ENCODE results near the gene SKI. TPM values are rescaled to one million over a fixed set of nuclear protein-coding genes. Genes with fewer than 3 reads are reported as not detected.

The SKI gene
- total and polyA plus RNA-seq, 2 of the 4 experiments (the other 2 are of a cell fraction): 2.3 to 20.1 TPM

DNA sequence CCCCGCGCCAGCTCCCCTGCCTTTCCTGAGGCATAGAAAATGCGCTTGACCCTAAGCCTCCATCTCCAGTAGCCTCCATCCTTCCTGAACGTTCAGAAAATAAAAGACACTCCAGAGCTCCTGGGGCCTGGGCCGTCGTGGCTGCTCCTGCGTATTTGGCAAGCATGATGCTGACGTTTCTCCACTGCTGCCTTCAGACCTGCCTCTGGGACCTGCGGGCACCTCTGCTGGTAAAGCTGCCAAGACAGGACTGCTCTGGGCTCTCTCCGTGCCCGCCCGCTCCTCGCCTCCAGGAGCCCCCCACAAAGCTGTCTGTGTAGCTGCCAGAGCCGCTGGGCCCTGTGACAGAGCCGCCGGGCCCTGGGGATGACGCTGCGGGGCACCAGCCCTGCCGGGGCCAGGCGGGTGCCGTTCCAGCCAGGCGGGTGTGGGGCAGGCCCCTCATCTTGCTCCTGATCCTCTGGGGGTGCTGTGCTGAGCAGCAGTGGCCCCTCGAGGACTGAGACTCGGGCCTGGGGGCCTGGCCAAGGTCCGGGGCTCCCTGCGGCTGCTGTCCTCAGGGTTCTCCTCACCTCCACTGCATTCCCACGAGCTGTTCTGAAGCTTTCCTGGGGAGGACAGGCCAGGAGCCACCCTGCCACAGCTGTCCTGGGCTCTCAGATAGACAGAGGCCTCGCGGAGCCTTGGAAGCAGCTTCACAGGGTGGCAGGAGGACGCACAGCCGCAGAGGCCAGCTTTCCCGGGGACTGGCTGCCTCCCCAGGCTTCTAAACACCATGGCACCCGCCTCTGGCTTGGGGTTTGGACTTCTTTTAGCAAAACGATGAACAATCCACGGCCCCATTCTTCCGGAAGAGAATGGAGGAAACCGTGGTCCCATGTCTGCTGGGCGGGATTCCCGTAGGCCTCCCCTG lies 115.2 kb downstream of the SKI start:
- Histone ChIP-seq H3K36me3 (ENCODE audit: control insufficient read depth, insufficient read depth, low read length) (no peaks in the 10 kb centered on the region), H2BK5ac (ENCODE audit: low read depth, low read length, poor library complexity, severe bottlenecking) (no peak overlapping the region), H4K8ac (ENCODE audit: low read depth in 2 of 2, low read length in 2 of 2) (no peak overlapping the region), H4K91ac (ENCODE audit: insufficient read depth, low read depth, low read length) (no peak overlapping the region), H3K27ac (ENCODE audit: insufficient read depth, low read length) (no peak overlapping the region), H3K9ac (ENCODE audit: low read depth, low read length) (no peak overlapping the region), H4K5ac (ENCODE audit: low read depth, low read length) (no peak overlapping the region), H2BK15ac (ENCODE audit: low read depth, low read length) (no peak overlapping the region), H3K4ac (ENCODE audit: low read depth, low read length) (no peak overlapping the region), H3K23ac (ENCODE audit: low read depth, low read length) (no peak overlapping the region), H3K27me3 (ENCODE audit: control insufficient read depth, insufficient read depth, low read length) (no peaks in the 10 kb centered on the region; the same call in 1 of the 2 replicates), H3K79me1 (ENCODE audit: low read depth in 1 of 2, low read length in 2 of 2) (no peaks in the 10 kb centered on the region), H4K20me1 (ENCODE audit: insufficient read depth, low read length) (no peaks in the 10 kb centered on the region), H3K9me3 (ENCODE audit: control insufficient read depth, insufficient read depth, low read length) (no peaks in the 10 kb centered on the region; the same call in 1 of the 2 replicates), H3K56ac (ENCODE audit: extremely low read depth, insufficient read depth, low read length) (no peak overlapping the region), H2AK5ac (ENCODE audit: low read depth, low read length) (no peak overlapping the region), H3K9me1 (ENCODE audit: insufficient read depth, low read length) (no peaks in the 10 kb centered on the region), H3K4me1 (ENCODE audit: control insufficient read depth, insufficient read depth, low read length) (no peaks in the 10 kb centered on the region), H2BK120ac (ENCODE audit: low read depth, low read length) (no peak overlapping the region), H3K4me2 (ENCODE audit: low read depth, low read length) (no peak overlapping the region), H2AFZ (replicated peaks; ENCODE audit: low read length, poor library complexity) (no peak overlapping the region), H2BK20ac (ENCODE audit: low read depth, low read length) (no peak overlapping the region), H3K18ac (ENCODE audit: low read depth, low read length) (no peak overlapping the region), H3K14ac (replicated peaks; ENCODE audit: low read depth, low read length) (no peak overlapping the region), H2AK9ac (replicated peaks; ENCODE audit: low read depth, low read length, poor library complexity) (no peak overlapping the region), H3K4me3 (ENCODE audit: insufficient read depth, low read depth, low read length) (no peak overlapping the region)
- ChIA-PET CTCF (no interaction called here), POLR2A (ENCODE audit: unreplicated experiment) (no interaction called here)
- dilution Hi-C loops (cut with HindIII; ENCODE audit: low sequenced_read_pairs, unreplicated experiment) (no loop called here), in situ Hi-C loops (cut with MboI; ENCODE audit: low sequenced_read_pairs) (no loop called here), intact Hi-C loops (cut with micrococcal nuclease) (no loop called here)
- ATAC-seq (ENCODE audit: low read depth) (no peak), DNase-seq (no peak)
- BruUV-seq (replicated peaks): no TSS peak
- WGBS, 2 experiments (ENCODE audit: extremely low coverage in 2 of 2, insufficient read length in 1 of 2): 81% methylated on average over 23 of the region's 39 CpGs; no CpG with 5 or more reads in 1 of the 2 experiments
- no peak for TF ChIP-seq FOS (IDR thresholded peaks at IDR 0.05; ENCODE audit: low read depth, low read length)
- no peak for TF ChIP-seq RFX5 (IDR thresholded peaks at IDR 0.05; ENCODE audit: low read depth, low read length)
- TF ChIP-seq CEBPB (IDR thresholded peaks at IDR 0.05; ENCODE audit: low read depth, low read length): no peak
- TF ChIP-seq RAD21 (IDR thresholded peaks at IDR 0.05; ENCODE audit: low read length): no peak
- TF ChIP-seq MAFK (IDR thresholded peaks at IDR 0.05; ENCODE audit: low read depth, low read length): no peak
- no peak for TF ChIP-seq MXI1 (IDR thresholded peaks at IDR 0.05; ENCODE audit: borderline replicate concordance, low read depth, low read length)
- TF ChIP-seq, protein P1, sequence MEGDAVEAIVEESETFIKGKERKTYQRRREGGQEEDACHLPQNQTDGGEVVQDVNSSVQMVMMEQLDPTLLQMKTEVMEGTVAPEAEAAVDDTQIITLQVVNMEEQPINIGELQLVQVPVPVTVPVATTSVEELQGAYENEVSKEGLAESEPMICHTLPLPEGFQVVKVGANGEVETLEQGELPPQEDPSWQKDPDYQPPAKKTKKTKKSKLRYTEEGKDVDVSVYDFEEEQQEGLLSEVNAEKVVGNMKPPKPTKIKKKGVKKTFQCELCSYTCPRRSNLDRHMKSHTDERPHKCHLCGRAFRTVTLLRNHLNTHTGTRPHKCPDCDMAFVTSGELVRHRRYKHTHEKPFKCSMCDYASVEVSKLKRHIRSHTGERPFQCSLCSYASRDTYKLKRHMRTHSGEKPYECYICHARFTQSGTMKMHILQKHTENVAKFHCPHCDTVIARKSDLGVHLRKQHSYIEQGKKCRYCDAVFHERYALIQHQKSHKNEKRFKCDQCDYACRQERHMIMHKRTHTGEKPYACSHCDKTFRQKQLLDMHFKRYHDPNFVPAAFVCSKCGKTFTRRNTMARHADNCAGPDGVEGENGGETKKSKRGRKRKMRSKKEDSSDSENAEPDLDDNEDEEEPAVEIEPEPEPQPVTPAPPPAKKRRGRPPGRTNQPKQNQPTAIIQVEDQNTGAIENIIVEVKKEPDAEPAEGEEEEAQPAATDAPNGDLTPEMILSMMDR (conservative IDR thresholded peaks at IDR 0.05; ENCODE audit: low read depth, low read length): no peak
- TF ChIP-seq, protein P2, sequence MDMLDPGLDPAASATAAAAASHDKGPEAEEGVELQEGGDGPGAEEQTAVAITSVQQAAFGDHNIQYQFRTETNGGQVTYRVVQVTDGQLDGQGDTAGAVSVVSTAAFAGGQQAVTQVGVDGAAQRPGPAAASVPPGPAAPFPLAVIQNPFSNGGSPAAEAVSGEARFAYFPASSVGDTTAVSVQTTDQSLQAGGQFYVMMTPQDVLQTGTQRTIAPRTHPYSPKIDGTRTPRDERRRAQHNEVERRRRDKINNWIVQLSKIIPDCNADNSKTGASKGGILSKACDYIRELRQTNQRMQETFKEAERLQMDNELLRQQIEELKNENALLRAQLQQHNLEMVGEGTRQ (IDR thresholded peaks at IDR 0.05; ENCODE audit: low read depth, low read length): no peak
- TF ChIP-seq BHLHE40 (IDR thresholded peaks at IDR 0.05; ENCODE audit: low read depth, low read length): no peak
- no peak for TF ChIP-seq ELK1 (IDR thresholded peaks at IDR 0.05; ENCODE audit: borderline replicate concordance, low read depth, low read length)
- no peak for TF ChIP-seq CHD1 (IDR thresholded peaks at IDR 0.05; ENCODE audit: low read depth, low read length)
- TF ChIP-seq POLR2A (IDR thresholded peaks at IDR 0.05; ENCODE audit: low read depth, low read length): no peak
- TF ChIP-seq NFE2L2 (IDR thresholded peaks at IDR 0.05; ENCODE audit: low read depth, low read length): no peak
- TF ChIP-seq MAZ (IDR thresholded peaks at IDR 0.05; ENCODE audit: borderline replicate concordance, low read depth, low read length): no peak
